NT2/D1 (cell line): ENCODE measurements around the gene ALB.

Experiments
- SUZ12 ChIP-seq: IDR thresholded peaks from 2 replicates; pipeline ENCODE4 v1.6.1; 2011; ENCODE audit not compliant: insufficient read length, insufficient read depth; ENCODE audit errors: extremely low read depth
- YY1 ChIP-seq: IDR thresholded peaks from 2 replicates; pipeline ENCODE4 v1.6.1; 2011; ENCODE audit not compliant: insufficient read length, insufficient read depth
- ZNF274 ChIP-seq: IDR thresholded peaks from 2 replicates; pipeline ENCODE4 v1.6.1; 2011; ENCODE audit warnings: mild to moderate bottlenecking, low read depth, low read length

DNA sequence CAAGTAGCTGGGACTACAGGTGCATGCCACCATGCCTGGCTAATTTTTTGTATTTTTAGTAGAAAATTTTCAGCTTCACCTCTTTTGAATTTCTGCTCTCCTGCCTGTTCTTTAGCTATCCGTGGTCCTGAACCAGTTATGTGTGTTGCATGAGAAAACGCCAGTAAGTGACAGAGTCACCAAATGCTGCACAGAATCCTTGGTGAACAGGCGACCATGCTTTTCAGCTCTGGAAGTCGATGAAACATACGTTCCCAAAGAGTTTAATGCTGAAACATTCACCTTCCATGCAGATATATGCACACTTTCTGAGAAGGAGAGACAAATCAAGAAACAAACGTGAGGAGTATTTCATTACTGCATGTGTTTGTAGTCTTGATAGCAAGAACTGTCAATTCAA lies 13.9 kb downstream of the ALB start:
- TF ChIP-seq ZNF274 (no peak), YY1 (no peak), SUZ12 (no peak)
